ELF-1 (cell line): Measurements from ENCODE around the gene COL19A1.

Source experiments
- DNase-seq: peaks from one replicate; pipeline ENCODE4 v3.0.0-alpha.2; 2016; ENCODE audit warnings: low read depth, low spot score

The COL19A1 gene

DNA sequence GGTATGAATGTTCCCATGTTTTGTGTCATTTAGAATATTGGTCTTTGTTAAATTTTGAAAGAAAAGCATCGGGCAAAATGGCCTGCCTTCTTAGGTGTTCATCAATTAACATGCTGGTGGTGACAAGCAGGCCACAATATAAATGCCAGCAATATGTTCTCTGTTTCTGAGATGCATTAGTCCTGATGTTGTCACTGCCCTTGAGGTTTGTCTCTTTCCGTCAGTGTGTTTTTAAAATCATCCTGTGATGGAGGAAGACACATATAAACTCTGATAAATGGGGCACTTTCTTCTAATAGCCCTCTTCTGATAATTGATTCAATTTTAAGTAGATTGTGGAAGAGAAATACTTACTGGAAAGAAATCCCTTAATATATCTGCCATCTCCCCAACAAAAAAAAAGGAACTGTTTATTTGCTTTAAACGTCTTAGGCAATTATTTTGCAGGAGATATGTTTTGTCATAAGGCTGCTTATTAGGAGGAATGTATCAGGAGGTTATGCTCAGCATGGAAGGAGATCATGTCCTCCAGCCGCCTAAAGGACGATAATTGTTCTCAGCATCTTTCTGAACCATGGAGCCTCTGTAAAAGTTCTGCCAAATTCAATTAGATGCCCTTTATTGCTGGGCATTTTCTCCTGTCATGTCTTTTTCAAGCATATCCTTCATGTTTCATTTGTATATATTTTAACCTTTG, 302.5 kb downstream of the COL19A1 start:
- no peak for DNase-seq

DNA sequence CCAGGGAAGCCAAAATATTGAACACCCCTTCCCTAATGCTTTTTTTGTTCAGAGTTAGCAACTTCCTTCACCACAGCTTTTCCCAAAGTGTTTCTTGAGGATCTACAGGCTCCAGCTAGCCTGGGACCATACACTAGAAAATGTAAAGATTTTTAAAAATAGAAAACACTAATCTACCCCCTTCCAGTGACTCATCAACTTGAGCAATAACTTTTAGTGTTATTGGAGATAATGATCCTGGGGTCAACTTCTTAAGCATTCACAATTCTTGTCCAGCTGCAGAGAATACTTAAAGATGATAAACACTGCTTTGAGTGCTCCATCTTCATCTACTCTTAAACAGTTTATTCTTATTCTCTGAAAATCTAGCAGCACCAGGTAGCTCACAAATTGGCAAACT, 304.9 kb downstream of the COL19A1 start:
- DNase-seq: no peak

DNA sequence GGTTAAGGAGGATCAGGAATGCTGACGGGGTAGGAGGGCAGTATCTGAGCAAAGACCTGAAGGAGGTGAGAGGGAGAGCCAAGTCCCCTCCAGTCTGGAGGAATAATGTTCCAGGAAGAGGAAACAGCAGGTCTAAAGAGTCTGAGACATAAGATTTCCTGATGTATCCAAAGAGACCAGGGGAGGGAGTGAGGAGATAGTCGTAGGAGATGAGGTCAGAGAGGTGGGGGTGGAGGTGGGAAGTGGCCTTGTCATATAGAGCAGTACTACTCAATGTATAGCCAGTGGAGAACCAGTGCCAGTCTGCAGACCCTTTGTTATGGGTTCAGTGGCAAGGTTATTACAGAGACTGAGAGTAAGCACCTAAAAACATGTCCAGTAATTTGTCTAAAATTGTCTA, 305.9 kb downstream of the COL19A1 start:
- no peak for DNase-seq

- DNase-seq: no peak
These were observed 309.4 kb downstream of the COL19A1 start for GRCh38 chr6:70175770-70176169.

DNA sequence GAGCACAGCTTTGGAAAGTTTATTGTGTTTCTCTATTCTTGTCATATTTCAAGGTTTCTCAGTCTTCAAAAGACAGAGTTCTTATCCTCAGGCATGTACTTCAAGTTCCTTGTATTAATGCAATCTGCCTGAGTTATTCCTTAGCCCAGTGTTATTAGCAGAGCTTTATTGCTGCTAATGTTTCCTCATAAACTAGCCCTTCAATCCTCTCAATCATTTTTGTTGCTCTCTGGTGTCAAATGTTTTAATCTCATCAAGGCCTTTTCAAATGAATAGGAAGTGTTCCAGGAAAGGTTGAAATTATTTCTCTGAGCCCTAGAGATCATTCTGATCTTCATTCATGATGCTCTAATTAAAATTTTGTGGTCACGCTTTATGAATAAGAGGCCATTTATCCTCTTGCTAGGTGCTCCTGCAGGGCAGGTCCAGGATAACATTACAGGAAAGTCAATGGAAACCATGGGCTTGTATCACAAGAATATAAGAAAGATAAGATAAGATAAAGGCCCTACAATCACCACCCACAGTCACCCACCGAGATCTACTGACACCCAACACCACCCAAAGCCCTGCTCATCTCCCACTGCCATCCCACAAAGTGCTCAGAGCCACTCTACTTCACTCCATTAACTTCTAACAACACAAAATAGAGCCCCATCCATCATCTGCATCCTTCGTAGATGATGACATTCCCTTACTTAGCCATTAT, 310.6 kb downstream of the COL19A1 start:
- DNase-seq: no peak

GRCh38 chr6:70180183-70180900, 314.0 kb downstream of the COL19A1 start:
- no peak for DNase-seq

GRCh38 chr6:70180901-70181599, 314.7 kb downstream of the COL19A1 start:
- no peak for DNase-seq

DNA sequence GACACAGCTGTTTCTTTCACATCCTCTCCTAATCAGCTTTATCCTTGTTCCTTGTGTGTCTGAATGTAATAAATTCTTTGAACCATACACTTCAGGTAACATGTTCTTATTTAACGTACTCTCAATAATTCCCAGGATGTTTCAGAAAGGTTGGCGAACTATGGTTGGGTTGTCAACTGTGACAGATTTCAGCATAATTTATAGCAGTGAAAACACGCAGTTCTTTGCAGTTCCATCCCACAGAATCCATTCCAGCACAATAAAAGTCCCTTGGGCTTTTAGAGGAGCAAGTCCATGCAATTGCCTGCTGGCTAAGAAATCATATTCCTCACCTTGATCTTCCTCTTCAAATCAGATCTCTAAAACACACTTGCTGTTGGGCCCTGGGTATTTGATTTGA, 317.2 kb downstream of the COL19A1 start:
- no peak for DNase-seq

DNA sequence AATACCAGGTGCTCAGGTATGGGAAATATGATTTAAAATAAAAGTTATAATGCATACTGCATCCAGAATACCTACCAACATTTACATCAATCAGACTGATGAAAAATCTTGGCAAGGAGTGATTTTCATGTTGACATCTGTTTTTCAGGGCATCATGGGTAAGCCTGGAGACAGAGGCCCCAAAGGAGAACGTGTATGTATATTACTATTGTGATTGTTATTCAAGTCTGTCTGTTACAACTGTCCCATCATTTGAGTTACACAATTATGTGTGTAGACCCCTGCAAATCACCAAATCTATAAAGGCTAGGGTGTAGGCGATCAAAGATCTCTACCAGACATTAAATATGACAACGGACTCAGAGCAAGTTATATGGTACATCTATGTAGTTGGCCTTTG, 318.4 kb downstream of the COL19A1 start:
- DNase-seq: no peak

DNA sequence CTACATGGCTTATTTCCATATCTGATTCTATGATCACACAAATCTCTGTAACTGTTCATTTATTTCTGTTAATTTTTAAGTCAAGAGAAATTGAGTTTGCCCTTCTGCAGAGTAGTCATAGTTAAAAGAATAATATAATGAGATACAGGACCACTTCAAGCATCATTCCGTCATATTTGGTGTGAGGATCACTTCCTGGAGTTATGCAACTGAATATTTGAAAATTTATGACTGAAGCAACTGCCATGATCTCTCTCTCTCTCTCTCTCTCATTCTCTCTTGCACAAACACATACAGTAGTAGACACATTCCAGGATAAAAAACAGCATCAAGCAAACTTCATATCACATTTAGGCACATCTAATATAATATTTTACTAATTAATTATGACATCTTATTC, 320.1 kb downstream of the COL19A1 start:
- no peak for DNase-seq

DNA sequence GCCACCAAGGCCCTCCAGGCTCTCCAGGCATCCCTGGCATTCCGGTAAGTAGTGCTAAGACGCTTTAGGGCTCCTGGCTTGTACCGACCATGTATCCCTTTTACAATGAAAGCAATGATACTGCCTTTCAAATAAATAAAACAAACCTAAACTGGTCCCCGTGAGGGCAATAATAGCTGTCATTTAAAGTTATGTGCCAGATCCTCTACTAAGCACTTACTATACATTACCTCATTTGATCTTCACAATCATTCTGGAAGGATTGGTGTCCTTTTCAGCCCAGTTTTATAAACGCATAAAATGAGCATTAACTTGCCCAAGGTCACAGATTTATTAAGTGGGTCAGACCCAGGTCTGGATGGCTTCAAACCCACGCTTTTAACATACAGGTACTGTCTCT, 321.8 kb downstream of the COL19A1 start:
- DNase-seq: no peak

DNA sequence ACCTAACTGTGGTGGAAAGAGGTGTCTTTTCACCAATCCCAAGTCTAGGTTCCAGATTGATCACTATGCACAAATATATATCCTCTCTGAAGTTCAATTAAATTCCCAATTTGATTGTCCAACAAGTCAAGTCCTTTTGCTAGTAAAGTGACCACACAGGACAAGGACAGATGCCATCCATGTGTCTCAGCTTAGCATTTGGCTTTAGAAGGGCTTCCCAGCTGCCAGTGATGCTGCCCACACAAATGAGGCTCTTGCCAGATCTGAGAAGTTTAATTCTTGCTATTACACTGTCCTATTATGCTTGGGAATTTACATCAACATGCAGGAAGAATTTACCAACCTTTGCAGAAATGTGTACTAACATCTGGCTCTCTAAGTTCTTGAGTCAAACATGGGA, 328.1 kb downstream of the COL19A1 start:
- no peak for DNase-seq

- no peak for DNase-seq
These were observed 330.2 kb downstream of the COL19A1 start for GRCh38 chr6:70196531-70196930.

- DNase-seq: no peak
These were observed 332.4 kb downstream of the COL19A1 start for GRCh38 chr6:70198785-70199184.

- DNase-seq: no peak
These were observed 342.0 kb downstream of the COL19A1 start for GRCh38 chr6:70208235-70208790.

DNA sequence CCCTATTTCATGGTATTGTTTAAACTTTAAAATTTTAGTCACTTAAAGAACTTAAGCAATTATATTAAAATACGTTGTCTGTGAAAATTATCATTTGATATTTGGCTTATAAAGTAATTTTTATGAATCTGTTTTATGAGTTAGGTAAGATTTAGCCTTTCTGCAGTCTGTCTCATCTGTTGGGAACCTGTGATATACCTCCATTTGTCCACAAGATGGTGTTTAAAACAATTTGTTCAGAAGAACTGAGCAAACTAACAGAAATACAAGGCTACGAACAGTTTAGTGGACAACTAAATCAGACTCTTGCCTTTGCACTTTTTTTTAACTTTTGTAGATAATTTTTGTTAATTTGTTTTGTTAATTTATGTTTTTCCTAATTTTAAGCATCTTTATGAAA, 344.1 kb downstream of the COL19A1 start:
- no peak for DNase-seq

DNA sequence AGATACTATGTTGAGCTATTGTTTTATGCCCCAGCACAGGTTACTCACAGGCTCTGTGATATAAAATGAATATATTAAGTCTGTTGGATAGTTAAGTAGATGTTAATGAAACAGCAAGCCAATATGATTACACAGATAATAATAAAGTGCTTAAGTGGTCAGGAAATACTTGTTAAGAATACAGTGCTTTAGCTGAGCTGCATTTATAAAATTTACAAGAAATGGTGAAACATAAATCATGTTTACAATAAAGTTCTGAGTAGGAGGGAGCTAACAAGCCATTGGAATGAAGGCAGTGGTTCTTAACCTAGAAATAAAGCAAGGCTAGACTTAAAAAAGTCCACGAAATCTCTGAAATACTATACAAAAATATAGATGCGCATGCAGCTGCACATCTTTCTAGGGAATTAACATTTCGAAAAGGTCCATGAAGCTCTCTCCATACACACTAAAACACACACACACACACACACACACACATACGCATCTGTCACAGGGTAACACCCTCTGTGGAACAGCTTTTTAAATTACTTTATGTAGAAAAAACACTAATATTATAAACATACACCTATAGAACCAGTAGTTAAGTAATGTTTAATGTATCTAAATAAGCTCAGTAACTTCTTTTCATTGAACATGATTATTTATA, 349.2 kb downstream of the COL19A1 start:
- DNase-seq: no peak

DNA sequence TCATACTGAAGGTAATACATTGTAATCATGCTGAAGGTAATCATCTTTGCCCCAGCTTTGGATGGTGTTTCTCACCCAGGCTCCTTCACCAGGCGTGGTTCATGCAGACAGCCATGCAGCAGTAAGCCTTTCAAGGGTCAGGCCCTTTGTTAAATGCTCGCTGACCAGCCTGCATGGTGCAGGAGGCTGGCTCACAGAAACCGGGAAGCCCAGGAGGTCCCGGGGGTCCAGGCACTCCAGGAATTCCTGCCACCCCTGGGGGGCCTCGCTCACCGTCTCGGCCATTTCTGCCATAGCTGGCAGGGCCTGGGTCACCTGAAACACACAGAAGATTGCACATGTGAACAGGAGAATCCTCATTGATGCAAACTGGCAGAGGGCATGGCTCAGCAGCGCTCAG, 350.4 kb downstream of the COL19A1 start:
- peak; percentile 7 for DNase-seq

DNA sequence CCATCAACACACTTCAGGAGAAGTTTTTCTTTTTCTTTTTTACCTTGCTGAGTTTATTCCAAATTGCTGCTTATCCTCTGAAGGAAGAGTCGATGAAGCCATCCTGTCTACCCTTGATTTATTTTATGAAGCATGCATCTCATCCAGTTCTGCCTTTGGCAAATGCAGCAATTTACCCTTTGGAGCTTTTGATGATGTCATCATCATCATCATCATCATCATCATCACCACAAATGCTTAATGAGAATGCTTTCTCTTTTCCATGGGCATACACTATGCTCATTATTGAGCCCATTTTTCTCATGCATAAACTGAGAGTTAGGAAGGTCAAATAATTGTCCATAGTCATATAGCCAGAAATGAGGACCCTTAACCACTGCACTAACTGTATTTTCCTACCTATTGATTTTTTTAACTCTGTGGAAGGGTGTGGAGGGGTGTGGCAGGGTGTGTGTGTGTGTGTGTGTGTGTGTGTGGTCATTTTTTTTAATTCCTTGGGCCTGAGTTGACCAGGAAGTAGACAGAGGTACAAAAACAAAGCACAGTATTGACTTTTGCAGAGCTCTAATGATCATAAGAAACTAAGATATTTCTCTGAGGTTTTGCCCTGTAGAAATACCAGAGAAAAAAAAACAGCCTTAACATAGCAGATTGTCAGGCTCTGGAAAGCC, 353.7 kb downstream of the COL19A1 start:
- no peak for DNase-seq

GRCh38 chr6:70221025-70221714, 354.8 kb downstream of the COL19A1 start:
- no peak for DNase-seq
